Prostate gland (tissue), 2 donors: ENCODE data around the gene ZNF331.

ENCODE experiments used
- POLR2AphosphoS5 ChIP-seq: sonication (generic); formaldehyde crosslinking; IDR thresholded peaks from one replicate; pipeline ENCODE4 v1.6.1; 2017; ENCODE audit warnings: antibody characterized with exemption
- TF ChIP-seq, protein P1 (sequence below), 4 experiments: fragments of 200-600 bp in 2 of 4; fragments of 450-650 bp in 2 of 4; sonication (generic) in 2 of 4; IDR thresholded peaks; 1 replicate in 3 of 4; 2 replicates in 1 of 4; pipeline ENCODE4 v1.5.1; 2016 to 2019; ENCODE audit warnings: antibody characterized with exemption in 4 of 4, mild to moderate bottlenecking in 2 of 4, moderate library complexity in 2 of 4

DNA sequence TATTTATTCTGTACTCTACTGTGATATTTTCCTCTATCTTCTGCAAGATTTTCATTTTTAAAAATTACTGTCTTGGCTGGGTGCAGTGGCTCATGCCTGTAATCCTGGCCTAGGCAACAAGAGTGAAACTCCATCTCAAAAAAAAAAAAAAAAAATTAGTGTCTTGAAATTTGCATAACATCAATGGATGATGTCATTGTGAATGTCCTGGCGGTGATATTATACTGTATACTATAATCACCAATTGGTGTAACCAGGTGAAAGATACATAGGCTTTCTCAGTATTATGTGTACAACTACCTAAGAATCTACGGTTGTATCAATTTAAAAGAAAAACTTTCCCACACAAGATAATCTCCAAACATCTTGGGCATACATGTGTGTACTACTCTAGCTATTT, 15.2 kb downstream of the ZNF331 start:
- TF ChIP-seq, protein P1, sequence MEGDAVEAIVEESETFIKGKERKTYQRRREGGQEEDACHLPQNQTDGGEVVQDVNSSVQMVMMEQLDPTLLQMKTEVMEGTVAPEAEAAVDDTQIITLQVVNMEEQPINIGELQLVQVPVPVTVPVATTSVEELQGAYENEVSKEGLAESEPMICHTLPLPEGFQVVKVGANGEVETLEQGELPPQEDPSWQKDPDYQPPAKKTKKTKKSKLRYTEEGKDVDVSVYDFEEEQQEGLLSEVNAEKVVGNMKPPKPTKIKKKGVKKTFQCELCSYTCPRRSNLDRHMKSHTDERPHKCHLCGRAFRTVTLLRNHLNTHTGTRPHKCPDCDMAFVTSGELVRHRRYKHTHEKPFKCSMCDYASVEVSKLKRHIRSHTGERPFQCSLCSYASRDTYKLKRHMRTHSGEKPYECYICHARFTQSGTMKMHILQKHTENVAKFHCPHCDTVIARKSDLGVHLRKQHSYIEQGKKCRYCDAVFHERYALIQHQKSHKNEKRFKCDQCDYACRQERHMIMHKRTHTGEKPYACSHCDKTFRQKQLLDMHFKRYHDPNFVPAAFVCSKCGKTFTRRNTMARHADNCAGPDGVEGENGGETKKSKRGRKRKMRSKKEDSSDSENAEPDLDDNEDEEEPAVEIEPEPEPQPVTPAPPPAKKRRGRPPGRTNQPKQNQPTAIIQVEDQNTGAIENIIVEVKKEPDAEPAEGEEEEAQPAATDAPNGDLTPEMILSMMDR (IDR thresholded peaks at IDR 0.05), result no peak
- TF ChIP-seq POLR2AphosphoS5, result no peak
